Mesenchymal stem cell (in vitro differentiated cells and primary cell): ENCODE results near the gene FERMT2.
A peak's percentile ranks its signal among the peaks of the same experiment; 100 is the strongest.

Experiments used
- DNase-seq: peaks from one replicate; pipeline ENCODE4 v3.0.0-alpha.2; 2013
- H2AFZ ChIP-seq: one replicate; pipeline ENCODE4 v1.6.1; 2013; ENCODE audit warnings: low read depth, mild to moderate bottlenecking, control low read depth, inconsistent platforms, low read length, moderate library complexity
- H2AK5ac ChIP-seq: 2 replicates; pipeline ENCODE4 v1.6.1; 2013; ENCODE audit warnings: low read length, moderate library complexity, mild to moderate bottlenecking, inconsistent platforms; ENCODE audit not compliant: severe bottlenecking
- H2BK120ac ChIP-seq: one replicate; pipeline ENCODE4 v1.6.1; 2013; ENCODE audit warnings: low read depth, mild to moderate bottlenecking, inconsistent platforms, low read length, moderate library complexity
- H2BK12ac ChIP-seq, 2 experiments: one replicate each; pipeline ENCODE4 v1.6.1; 2013; ENCODE audit warnings: inconsistent platforms in 2 of 2, low read length in 2 of 2, mild to moderate bottlenecking in 2 of 2, moderate library complexity in 2 of 2, control low read depth in 1 of 2
- H2BK15ac ChIP-seq: one replicate; pipeline ENCODE4 v1.6.1; 2013; ENCODE audit warnings: mild to moderate bottlenecking, low read depth, inconsistent platforms; ENCODE audit not compliant: poor library complexity, severe bottlenecking
- H2BK5ac ChIP-seq: 2 replicates; pipeline ENCODE4 v1.6.1; 2013; ENCODE audit warnings: low read depth, mild to moderate bottlenecking, low read length, control low read depth, inconsistent platforms; ENCODE audit not compliant: poor library complexity, severe bottlenecking
- H3K14ac ChIP-seq, 2 experiments: one replicate each; pipeline ENCODE4 v1.6.1; 2013; ENCODE audit warnings: inconsistent platforms in 2 of 2, low read length in 2 of 2, control low read depth in 1 of 2, mild to moderate bottlenecking in 1 of 2, moderate library complexity in 1 of 2
- H3K18ac ChIP-seq, 2 experiments: one replicate each; pipeline ENCODE4 v1.6.1; 2013; ENCODE audit warnings: inconsistent platforms in 2 of 2, low read length in 2 of 2, control low read depth in 1 of 2, low read depth in 1 of 2, mild to moderate bottlenecking in 1 of 2
- H3K23ac ChIP-seq, 2 experiments: one replicate each; pipeline ENCODE4 v1.6.1; 2013; ENCODE audit warnings: inconsistent platforms in 2 of 2, low read length in 2 of 2, mild to moderate bottlenecking in 2 of 2, moderate library complexity in 2 of 2, control low read depth in 1 of 2
- H3K27ac ChIP-seq: 2 replicates; pipeline ENCODE4 v1.5.1; 2013; ENCODE audit warnings: mild to moderate bottlenecking, moderate library complexity, low read length, control low read depth, inconsistent platforms; ENCODE audit not compliant: poor library complexity, severe bottlenecking
- H3K27me3 ChIP-seq, 2 experiments: 2 replicates each; pipeline versions ENCODE4 v1.6.1 to v1.7.0; 2013; ENCODE audit warnings: low read length in 2 of 2, mild to moderate bottlenecking in 2 of 2, moderate library complexity in 2 of 2, control low read depth in 1 of 2, inconsistent platforms in 1 of 2; ENCODE audit not compliant: control insufficient read depth in 1 of 2, insufficient read depth in 1 of 2
- H3K36me3 ChIP-seq, 2 experiments: 2 replicates each; pipeline versions ENCODE4 v1.6.1 to v1.7.0; 2013; ENCODE audit warnings: low read length in 2 of 2, control low read depth in 1 of 2, inconsistent platforms in 1 of 2, low read depth in 1 of 2, mild to moderate bottlenecking in 1 of 2; ENCODE audit not compliant: insufficient read depth in 2 of 2, control insufficient read depth in 1 of 2
- H3K4ac ChIP-seq, 2 experiments: one replicate each; pipeline ENCODE4 v1.6.1; 2013; ENCODE audit warnings: inconsistent platforms in 2 of 2, low read length in 2 of 2, mild to moderate bottlenecking in 2 of 2, moderate library complexity in 2 of 2, control low read depth in 1 of 2, low read depth in 1 of 2
- H3K4me1 ChIP-seq: 2 replicates; pipeline ENCODE4 v1.6.1; 2013; ENCODE audit warnings: low read depth, low read length, control low read depth; ENCODE audit not compliant: control insufficient read depth, insufficient read depth
- H3K4me2 ChIP-seq: 2 replicates; pipeline ENCODE4 v1.6.1; 2013; ENCODE audit warnings: low read length, mild to moderate bottlenecking, inconsistent platforms; ENCODE audit not compliant: poor library complexity, severe bottlenecking
- H3K4me3 ChIP-seq, 2 experiments: 2 replicates each; pipeline versions ENCODE4 v1.5.1 to v1.7.0; 2013; ENCODE audit warnings: low read length in 2 of 2, mild to moderate bottlenecking in 2 of 2, control low read depth in 1 of 2, low read depth in 1 of 2; ENCODE audit not compliant: insufficient read depth in 1 of 2
- H3K79me1 ChIP-seq: replicated peaks from 2 replicates; pipeline ENCODE4 v1.6.1; 2013; ENCODE audit warnings: mild to moderate bottlenecking, control low read depth, low read length, inconsistent platforms; ENCODE audit not compliant: poor library complexity, severe bottlenecking
- H3K9ac ChIP-seq: 2 replicates; pipeline ENCODE4 v1.7.0; 2013; ENCODE audit warnings: mild to moderate bottlenecking, low read length, moderate library complexity
- H3K9me3 ChIP-seq: 2 replicates; pipeline ENCODE4 v1.7.0; 2013; ENCODE audit warnings: mild to moderate bottlenecking, low read length; ENCODE audit not compliant: control insufficient read depth
- H4K8ac ChIP-seq: one replicate; pipeline ENCODE4 v1.6.1; 2013; ENCODE audit warnings: inconsistent platforms, mild to moderate bottlenecking, low read length, moderate library complexity
- H4K91ac ChIP-seq: one replicate; pipeline ENCODE4 v1.6.1; 2013; ENCODE audit warnings: mild to moderate bottlenecking, low read length, inconsistent platforms
- WGBS: methylation state at CpG from one replicate; pipeline ENCODE4 v1.1.7; 2013; ENCODE audit warnings: mixed read lengths; 5-methylcytosine and 5-hydroxymethylcytosine counted together

FERMT2 gene

GRCh38 chr14:52834440-52834842 lies 116.4 kb downstream of the FERMT2 start:
- peaks cover 4% of the 10 kb centered on the region for H3K4me1 ChIP-seq
- no peak overlapping the region for H2AK5ac ChIP-seq
- no peaks in the 10 kb centered on the region for H3K36me3 ChIP-seq
- H2BK5ac ChIP-seq = no peak overlapping the region
- no peak overlapping the region for H3K9ac ChIP-seq
- H2BK12ac ChIP-seq = no peak overlapping the region
- H2AFZ ChIP-seq = no peak overlapping the region
- H3K4me2 ChIP-seq = no peak overlapping the region
- DNase-seq = peak; percentile 51
- no peak overlapping the region for H3K18ac ChIP-seq
- H3K14ac ChIP-seq = no peak overlapping the region
- H3K27me3 ChIP-seq = no peaks in the 10 kb centered on the region
- no peak overlapping the region for H3K4me3 ChIP-seq
- no CpG with 5 or more reads among the region's 1 CpG for WGBS
- no peak overlapping the region for H4K8ac ChIP-seq
- no peak overlapping the region for H2BK120ac ChIP-seq
- no peak overlapping the region for H3K23ac ChIP-seq
- no peak overlapping the region for H3K27ac ChIP-seq
- H2BK15ac ChIP-seq = no peak overlapping the region
- no peak overlapping the region for H3K4ac ChIP-seq
- no peak overlapping the region for H4K91ac ChIP-seq
- no peaks in the 10 kb centered on the region for H3K79me1 ChIP-seq
- no peaks in the 10 kb centered on the region for H3K9me3 ChIP-seq

- H3K23ac ChIP-seq = no peak overlapping the region
- H3K4me3 ChIP-seq = no peak overlapping the region
- no peak overlapping the region for H4K91ac ChIP-seq
- no peak overlapping the region for H3K14ac ChIP-seq
- no peaks in the 10 kb centered on the region for H3K27me3 ChIP-seq
- H2BK15ac ChIP-seq = no peak overlapping the region
- no peaks in the 10 kb centered on the region for H3K79me1 ChIP-seq
- no peak overlapping the region for H2BK5ac ChIP-seq
- peak overlapping the region; percentile 10 for H2AK5ac ChIP-seq
- no peak overlapping the region for H4K8ac ChIP-seq
- no peak for DNase-seq
- peak overlapping the region in 1 of 2 experiments; percentile 1 for H2BK12ac ChIP-seq
- no peak overlapping the region for H3K4ac ChIP-seq
- no peak overlapping the region for H3K18ac ChIP-seq
- no peak overlapping the region for H2BK120ac ChIP-seq
- 91% methylated on average over 3 of the region's 5 CpGs for WGBS
- H3K9me3 ChIP-seq = no peaks in the 10 kb centered on the region
- H3K9ac ChIP-seq = no peak overlapping the region
- no peak overlapping the region for H2AFZ ChIP-seq
- H3K4me2 ChIP-seq = no peak overlapping the region
- H3K4me1 ChIP-seq = peaks cover 4% of the 10 kb centered on the region
- H3K27ac ChIP-seq = no peak overlapping the region
- H3K36me3 ChIP-seq = no peaks in the 10 kb centered on the region
Measured at GRCh38 chr14:52833891-52834290, 117.0 kb downstream of the FERMT2 start.

- Histone ChIP-seq H4K8ac (peak overlapping the region; percentile 75), H3K4ac (peak overlapping the region; percentile 7 to 81), H3K23ac (no peak overlapping the region), H3K9ac (no peak overlapping the region), H3K18ac (peak overlapping the region; percentile 33 to 67), H3K4me1 (no peaks in the 10 kb centered on the region), H2AK5ac (no peak overlapping the region), H3K9me3 (no peaks in the 10 kb centered on the region), H3K4me3 (no peak overlapping the region), H2AFZ (no peak overlapping the region), H3K27ac (no peak overlapping the region), H2BK15ac (no peak overlapping the region), H2BK120ac (peak overlapping the region; percentile 0), H3K36me3 (no peaks in the 10 kb centered on the region), H2BK5ac (no peak overlapping the region), H3K14ac (no peak overlapping the region), H4K91ac (no peak overlapping the region), H3K79me1 (no peaks in the 10 kb centered on the region), H3K4me2 (no peak overlapping the region), H3K27me3 (no peaks in the 10 kb centered on the region), H2BK12ac (peak overlapping the region in 1 of 2 experiments; percentile 83)
- 91% methylated on average over 5 of the region's 7 CpGs for WGBS
- no peak for DNase-seq
Measured at GRCh38 chr14:52829527-52830185, 121.2 kb downstream of the FERMT2 start.

- H3K79me1 ChIP-seq = no peaks in the 10 kb centered on the region
- H3K14ac ChIP-seq = no peak overlapping the region
- H3K9ac ChIP-seq = no peak overlapping the region
- no peak overlapping the region for H4K91ac ChIP-seq
- no peaks in the 10 kb centered on the region for H3K36me3 ChIP-seq
- no peak overlapping the region for H3K4me3 ChIP-seq
- H3K4ac ChIP-seq = no peak overlapping the region
- H2AFZ ChIP-seq = no peak overlapping the region
- no peaks in the 10 kb centered on the region for H3K27me3 ChIP-seq
- no peak overlapping the region for H2BK12ac ChIP-seq
- H3K4me2 ChIP-seq = no peak overlapping the region
- H4K8ac ChIP-seq = no peak overlapping the region
- no peak overlapping the region for H2BK5ac ChIP-seq
- no peak overlapping the region for H3K27ac ChIP-seq
- H2AK5ac ChIP-seq = no peak overlapping the region
- no peaks in the 10 kb centered on the region for H3K4me1 ChIP-seq
- no peak overlapping the region for H2BK15ac ChIP-seq
- no peaks in the 10 kb centered on the region for H3K9me3 ChIP-seq
- H3K18ac ChIP-seq = no peak overlapping the region
- no peak for DNase-seq
- H3K23ac ChIP-seq = no peak overlapping the region
- H2BK120ac ChIP-seq = no peak overlapping the region
Measured at GRCh38 chr14:52827426-52827825, 123.4 kb downstream of the FERMT2 start.
